ENCODE data around the gene ADGRF5. TPM values are rescaled to one million over a fixed set of nuclear protein-coding genes. Genes with fewer than 3 reads are reported as not detected.
A peak's percentile ranks its signal among the peaks of the same experiment; 100 is the strongest.

ADGRF5 gene
- total RNA-seq, 3 donors from 2014 or later, result 22.5 to 43.4 (median 41.6) TPM

- no peak overlapping the region for H3K27ac ChIP-seq
- intact Hi-C loops (cut with DNase I; ENCODE audit: low total_unique reads), result no loop called here
- no peaks in the 10 kb centered on the region for H3K36me3 ChIP-seq
- DNase-seq (ENCODE audit: low spot score in 2 of 2), result no peak
- TF ChIP-seq POLR2AphosphoS5 (IDR thresholded peaks at IDR 0.05), result no peak
- no peak for TF ChIP-seq POLR2A (IDR thresholded peaks at IDR 0.05)
- TF ChIP-seq, protein P1, sequence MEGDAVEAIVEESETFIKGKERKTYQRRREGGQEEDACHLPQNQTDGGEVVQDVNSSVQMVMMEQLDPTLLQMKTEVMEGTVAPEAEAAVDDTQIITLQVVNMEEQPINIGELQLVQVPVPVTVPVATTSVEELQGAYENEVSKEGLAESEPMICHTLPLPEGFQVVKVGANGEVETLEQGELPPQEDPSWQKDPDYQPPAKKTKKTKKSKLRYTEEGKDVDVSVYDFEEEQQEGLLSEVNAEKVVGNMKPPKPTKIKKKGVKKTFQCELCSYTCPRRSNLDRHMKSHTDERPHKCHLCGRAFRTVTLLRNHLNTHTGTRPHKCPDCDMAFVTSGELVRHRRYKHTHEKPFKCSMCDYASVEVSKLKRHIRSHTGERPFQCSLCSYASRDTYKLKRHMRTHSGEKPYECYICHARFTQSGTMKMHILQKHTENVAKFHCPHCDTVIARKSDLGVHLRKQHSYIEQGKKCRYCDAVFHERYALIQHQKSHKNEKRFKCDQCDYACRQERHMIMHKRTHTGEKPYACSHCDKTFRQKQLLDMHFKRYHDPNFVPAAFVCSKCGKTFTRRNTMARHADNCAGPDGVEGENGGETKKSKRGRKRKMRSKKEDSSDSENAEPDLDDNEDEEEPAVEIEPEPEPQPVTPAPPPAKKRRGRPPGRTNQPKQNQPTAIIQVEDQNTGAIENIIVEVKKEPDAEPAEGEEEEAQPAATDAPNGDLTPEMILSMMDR (IDR thresholded peaks at IDR 0.05), result no peak
- no peaks in the 10 kb centered on the region for H3K9me3 ChIP-seq
- no peaks in the 10 kb centered on the region for H3K4me1 ChIP-seq
- H3K27me3 ChIP-seq, result no peaks in the 10 kb centered on the region
- no peak overlapping the region for H3K4me3 ChIP-seq
These were observed 18.9 kb upstream of the ADGRF5 start for GRCh38 chr6:46940433-46941226.

DNA sequence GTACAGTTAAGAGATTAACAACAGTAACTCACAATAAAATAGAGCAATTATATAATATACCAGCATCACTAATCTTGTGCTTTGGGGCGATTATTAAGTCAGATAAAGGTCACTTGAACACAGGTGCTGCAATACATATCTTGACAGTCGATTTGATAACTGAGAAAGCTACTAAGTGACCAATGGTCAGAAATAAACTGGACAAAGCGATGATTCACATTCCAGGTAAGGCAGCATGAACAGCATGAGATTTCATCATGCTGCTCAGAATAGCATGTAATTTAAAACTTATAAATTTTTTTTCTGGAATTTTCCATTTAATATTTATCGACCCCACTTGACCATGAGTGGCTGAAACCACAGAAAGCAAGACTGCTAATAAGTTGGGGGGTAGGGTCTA lies 15.9 kb upstream of the ADGRF5 start:
- no peaks in the 10 kb centered on the region for H3K27me3 ChIP-seq
- H3K4me1 ChIP-seq, result no peaks in the 10 kb centered on the region
- H3K36me3 ChIP-seq, result no peaks in the 10 kb centered on the region
- H3K9me3 ChIP-seq, result no peaks in the 10 kb centered on the region
- no peak overlapping the region for H3K4me3 ChIP-seq
- intact Hi-C loops (cut with DNase I; ENCODE audit: low total_unique reads), result no loop called here
- no peak for TF ChIP-seq POLR2A (IDR thresholded peaks at IDR 0.05)
- TF ChIP-seq POLR2AphosphoS5 (IDR thresholded peaks at IDR 0.05), result no peak
- TF ChIP-seq, protein P1 (IDR thresholded peaks at IDR 0.05), result no peak
- no peak overlapping the region for H3K27ac ChIP-seq
- DNase-seq (ENCODE audit: low spot score in 2 of 2), result no peak

DNA sequence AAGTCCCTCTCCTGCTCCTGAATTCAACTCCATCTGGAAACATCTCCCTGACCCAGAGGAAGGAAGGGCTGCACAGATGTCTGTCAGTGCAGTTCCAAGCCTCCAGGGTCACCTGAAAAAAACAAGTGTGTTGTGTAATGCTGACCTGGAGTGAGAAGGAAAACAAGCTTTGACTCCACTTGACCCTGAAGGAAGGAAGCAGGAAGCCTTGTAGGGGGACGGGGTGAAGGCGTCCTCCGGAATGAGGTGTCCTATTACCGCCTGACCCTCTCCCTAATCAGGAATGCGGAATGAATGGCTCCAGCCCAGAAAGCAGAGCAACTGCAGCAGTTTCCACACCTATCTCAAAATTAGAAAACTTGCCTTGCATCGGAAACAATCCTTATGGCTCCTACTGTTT lies 13.9 kb upstream of the ADGRF5 start:
- H3K27ac ChIP-seq, result peak overlapping the region in 1 of 2 donors; percentile 2
- no peaks in the 10 kb centered on the region for H3K36me3 ChIP-seq
- H3K9me3 ChIP-seq, result no peaks in the 10 kb centered on the region
- H3K4me1 ChIP-seq, result no peaks in the 10 kb centered on the region
- no peak for DNase-seq (ENCODE audit: low spot score in 2 of 2)
- intact Hi-C loops (cut with DNase I; ENCODE audit: low total_unique reads), result no loop called here
- no peak overlapping the region for H3K4me3 ChIP-seq
- no peaks in the 10 kb centered on the region for H3K27me3 ChIP-seq
- TF ChIP-seq POLR2A (IDR thresholded peaks at IDR 0.05) (no peak), POLR2AphosphoS5 (IDR thresholded peaks at IDR 0.05) (no peak)
- TF ChIP-seq, protein P1 (IDR thresholded peaks at IDR 0.05), result no peak

DNA sequence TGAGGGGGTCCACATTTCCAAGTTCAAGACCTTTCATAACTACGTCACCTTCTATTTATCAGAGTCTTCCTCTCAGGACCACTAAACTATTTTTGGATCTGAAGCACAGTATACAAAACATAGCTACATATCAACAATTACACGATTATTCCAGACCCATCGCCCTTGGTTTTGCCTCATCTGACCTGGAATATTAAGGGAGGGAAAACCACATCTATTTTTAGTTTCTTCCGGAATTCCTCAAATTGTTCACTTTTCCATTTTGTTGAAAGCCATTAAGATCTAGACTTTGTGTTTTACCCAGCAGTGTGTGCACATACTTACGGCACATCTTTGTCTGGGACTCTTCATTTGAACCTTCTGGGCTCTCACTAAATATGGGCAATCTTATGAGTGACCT lies 12.0 kb upstream of the ADGRF5 start:
- no peak for TF ChIP-seq POLR2A (IDR thresholded peaks at IDR 0.05)
- TF ChIP-seq, protein P1 (IDR thresholded peaks at IDR 0.05), result no peak
- TF ChIP-seq POLR2AphosphoS5 (IDR thresholded peaks at IDR 0.05), result no peak
- H3K36me3 ChIP-seq, result no peaks in the 10 kb centered on the region
- H3K4me3 ChIP-seq, result no peak overlapping the region
- intact Hi-C loops (cut with DNase I; ENCODE audit: low total_unique reads), result no loop called here
- no peak for DNase-seq (ENCODE audit: low spot score in 2 of 2)
- H3K27me3 ChIP-seq, result no peaks in the 10 kb centered on the region
- H3K9me3 ChIP-seq, result no peaks in the 10 kb centered on the region
- no peaks in the 10 kb centered on the region for H3K4me1 ChIP-seq
- H3K27ac ChIP-seq, result no peak overlapping the region

DNA sequence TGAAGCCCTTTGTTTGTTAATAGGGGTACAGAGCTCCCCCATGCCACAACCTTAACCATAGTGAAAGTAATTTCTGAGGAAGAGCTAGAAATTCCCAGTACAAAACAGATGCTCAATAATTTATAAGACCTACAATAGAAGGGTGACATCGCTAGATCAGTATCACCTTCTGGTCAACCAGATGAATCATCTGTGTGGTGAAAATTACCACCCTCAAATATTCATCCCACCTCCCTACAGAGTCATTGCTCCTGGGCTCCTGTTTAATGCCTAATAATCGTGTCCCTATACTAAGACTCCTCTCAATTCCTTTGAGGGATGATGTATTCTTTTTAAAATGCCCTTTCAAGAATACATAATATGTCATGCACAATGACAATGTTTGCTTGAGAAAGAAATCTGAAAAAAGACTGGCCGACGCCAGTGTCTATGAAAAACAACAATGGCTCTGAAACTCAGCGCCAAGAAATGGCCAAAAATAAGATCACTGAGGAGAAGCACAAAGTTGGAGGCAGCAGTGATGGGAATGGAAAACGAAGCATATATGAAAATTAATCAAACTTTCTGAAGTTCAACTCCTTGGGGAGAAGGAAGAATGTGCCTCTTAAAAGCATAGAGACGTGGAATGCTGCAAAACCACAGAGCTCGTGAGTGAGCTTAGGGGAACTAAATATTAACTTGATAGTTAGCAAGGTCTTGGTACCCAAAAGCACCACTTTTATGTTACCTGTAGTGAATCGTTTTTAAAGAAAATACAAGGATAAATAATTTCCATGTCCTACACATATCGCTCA lies 11.0 kb upstream of the ADGRF5 start:
- H3K36me3 ChIP-seq, result no peaks in the 10 kb centered on the region
- H3K4me1 ChIP-seq, result no peaks in the 10 kb centered on the region
- DNase-seq (ENCODE audit: low spot score in 2 of 2), result no peak
- intact Hi-C loops (cut with DNase I; ENCODE audit: low total_unique reads), result no loop called here
- no peak overlapping the region for H3K4me3 ChIP-seq
- peak overlapping the region in 1 of 2 donors; percentile 27 for H3K27ac ChIP-seq
- H3K27me3 ChIP-seq, result no peaks in the 10 kb centered on the region
- TF ChIP-seq POLR2A (IDR thresholded peaks at IDR 0.05) (no peak), POLR2AphosphoS5 (IDR thresholded peaks at IDR 0.05) (no peak)
- TF ChIP-seq, protein P1 (IDR thresholded peaks at IDR 0.05), result no peak
- H3K9me3 ChIP-seq, result no peaks in the 10 kb centered on the region
